AG09319 (cell line): ENCODE results near the gene LRRC17.
A peak's percentile ranks its signal among the peaks of the same experiment; 100 is the strongest.

ENCODE experiments used
- DNase-seq: peaks from one replicate; pipeline ENCODE4 v3.0.0-alpha.2; 2010; ENCODE audit warnings: low read depth; ENCODE audit errors: extremely low read depth
- CTCF ChIP-seq: IDR thresholded peaks from 2 replicates; pipeline ENCODE4 v1.5.1; 2011; ENCODE audit warnings: low read depth, mild to moderate bottlenecking, inconsistent platforms, low read length, moderate library complexity

LRRC17 gene

GRCh38 chr7:102874166-102874829 lies 38.5 kb upstream of the LRRC17 start:
- no peak for DNase-seq
- TF ChIP-seq CTCF: no peak

- no peak for TF ChIP-seq CTCF
- no peak for DNase-seq
Measured at GRCh38 chr7:102874966-102875365, 37.8 kb upstream of the LRRC17 start.

- TF ChIP-seq CTCF: no peak; the same call in 1 of the 2 replicates
- peak; percentile 80 for DNase-seq
Measured at GRCh38 chr7:102875700-102876295, 37.0 kb upstream of the LRRC17 start.

GRCh38 chr7:102883098-102883860 lies 29.5 kb upstream of the LRRC17 start:
- DNase-seq: no peak
- TF ChIP-seq CTCF: no peak

GRCh38 chr7:102888561-102889233 lies 24.1 kb upstream of the LRRC17 start:
- no peak for TF ChIP-seq CTCF
- DNase-seq: no peak

GRCh38 chr7:102889851-102890250 lies 22.9 kb upstream of the LRRC17 start:
- TF ChIP-seq CTCF: no peak
- DNase-seq: no peak
